ENCODE measurements around the gene NECAP2.

DNA sequence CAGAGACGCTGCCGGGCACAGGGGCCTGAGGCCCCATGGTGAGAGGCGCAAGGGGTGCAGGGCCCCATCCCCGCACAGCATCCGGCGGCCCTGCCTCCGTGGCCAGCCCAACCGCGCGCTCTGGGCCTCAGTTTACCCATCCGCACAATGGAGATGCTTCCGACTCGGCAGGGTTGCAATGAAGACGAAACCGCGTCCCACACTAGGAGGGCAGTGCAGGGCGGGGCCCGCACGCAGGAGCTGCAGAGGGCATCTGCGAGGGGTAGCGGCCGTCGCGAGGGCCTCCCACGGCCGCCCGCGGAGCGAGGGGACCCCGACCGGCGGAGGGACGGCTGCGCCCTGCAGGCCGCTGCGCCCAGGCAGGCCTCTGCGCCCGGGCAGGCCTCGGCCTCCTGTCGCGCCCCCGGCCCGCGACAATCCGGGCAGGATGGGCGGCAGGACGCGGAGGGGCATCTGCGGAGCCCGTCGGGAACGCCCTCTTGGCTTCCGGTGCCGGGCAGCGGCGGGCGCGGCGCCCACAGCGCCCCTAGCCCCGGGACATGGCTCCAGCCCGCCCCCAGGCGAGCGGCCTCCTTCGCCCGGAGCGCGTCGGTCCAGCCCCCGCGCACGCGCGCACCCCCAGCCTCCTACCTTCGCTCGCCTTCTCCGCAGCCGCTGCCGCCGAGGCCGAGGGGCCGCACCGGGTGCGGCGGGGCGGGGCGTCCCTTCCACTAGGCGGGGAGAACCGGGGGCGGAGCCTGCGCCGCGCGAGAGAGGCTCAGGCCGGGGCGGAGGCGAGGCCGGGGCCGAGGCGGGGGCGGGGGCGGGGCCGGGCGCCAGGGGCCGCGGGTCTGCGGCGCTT lies 58.3 kb downstream of the NECAP2 start:
- TF ChIP-seq, protein P1, sequence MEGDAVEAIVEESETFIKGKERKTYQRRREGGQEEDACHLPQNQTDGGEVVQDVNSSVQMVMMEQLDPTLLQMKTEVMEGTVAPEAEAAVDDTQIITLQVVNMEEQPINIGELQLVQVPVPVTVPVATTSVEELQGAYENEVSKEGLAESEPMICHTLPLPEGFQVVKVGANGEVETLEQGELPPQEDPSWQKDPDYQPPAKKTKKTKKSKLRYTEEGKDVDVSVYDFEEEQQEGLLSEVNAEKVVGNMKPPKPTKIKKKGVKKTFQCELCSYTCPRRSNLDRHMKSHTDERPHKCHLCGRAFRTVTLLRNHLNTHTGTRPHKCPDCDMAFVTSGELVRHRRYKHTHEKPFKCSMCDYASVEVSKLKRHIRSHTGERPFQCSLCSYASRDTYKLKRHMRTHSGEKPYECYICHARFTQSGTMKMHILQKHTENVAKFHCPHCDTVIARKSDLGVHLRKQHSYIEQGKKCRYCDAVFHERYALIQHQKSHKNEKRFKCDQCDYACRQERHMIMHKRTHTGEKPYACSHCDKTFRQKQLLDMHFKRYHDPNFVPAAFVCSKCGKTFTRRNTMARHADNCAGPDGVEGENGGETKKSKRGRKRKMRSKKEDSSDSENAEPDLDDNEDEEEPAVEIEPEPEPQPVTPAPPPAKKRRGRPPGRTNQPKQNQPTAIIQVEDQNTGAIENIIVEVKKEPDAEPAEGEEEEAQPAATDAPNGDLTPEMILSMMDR (IDR thresholded peaks at IDR 0.05; ENCODE audit: low read length) = no peak
- no peak for TF ChIP-seq EZH2 (optimal IDR thresholded peaks at IDR 0.05; ENCODE audit: low read depth, low read length)
